NCI-H2171 treated with DMSO at 0.1 percent for 48 hours (cell line): ENCODE data around the gene IL4I1.

Experiments used
- DNase-seq: peaks from one replicate; lab custom pipeline; 2025; lab: John Stamatoyannopoulos, UW

The IL4I1 gene

DNA sequence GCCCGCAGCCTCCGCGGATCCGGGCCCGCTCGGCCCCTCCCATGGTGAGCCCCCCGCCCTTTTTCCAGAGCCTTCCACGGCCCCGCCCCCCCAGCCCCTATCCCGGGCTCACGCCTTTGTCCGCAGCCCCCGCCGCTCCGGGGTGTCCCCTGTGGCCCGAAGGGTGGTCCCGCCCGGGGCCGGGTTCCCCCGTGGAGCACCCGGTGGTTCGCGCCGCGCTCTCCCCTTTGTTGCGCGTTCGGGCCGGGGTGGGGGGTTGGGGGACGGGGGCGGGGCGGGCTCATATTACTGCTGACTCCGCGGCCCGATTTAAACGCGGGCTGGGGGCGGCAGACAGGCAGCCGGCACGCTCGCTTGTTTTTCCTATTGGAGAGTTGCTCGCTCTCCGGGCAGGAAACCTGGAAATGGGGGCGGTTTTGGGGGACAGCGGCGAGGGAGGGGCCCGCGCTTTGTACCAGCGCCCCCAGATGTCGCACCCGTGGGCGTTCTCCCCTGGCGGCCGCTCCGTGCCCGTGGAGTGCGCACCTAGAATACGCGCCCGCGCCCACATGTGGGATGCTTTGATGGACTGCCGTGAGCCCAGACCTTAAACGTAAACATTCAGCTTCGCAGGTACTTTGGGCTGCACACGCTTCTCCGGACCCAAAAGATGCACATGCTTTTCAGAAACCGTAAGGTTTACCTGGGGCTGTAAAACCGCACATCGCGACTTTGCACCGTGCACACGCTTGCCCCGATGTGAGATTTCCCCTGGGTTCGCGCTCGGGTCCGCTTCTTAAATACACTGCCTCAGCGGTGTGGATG lies 45.0 kb downstream of the IL4I1 start:
- peak; percentile 70 for DNase-seq

DNA sequence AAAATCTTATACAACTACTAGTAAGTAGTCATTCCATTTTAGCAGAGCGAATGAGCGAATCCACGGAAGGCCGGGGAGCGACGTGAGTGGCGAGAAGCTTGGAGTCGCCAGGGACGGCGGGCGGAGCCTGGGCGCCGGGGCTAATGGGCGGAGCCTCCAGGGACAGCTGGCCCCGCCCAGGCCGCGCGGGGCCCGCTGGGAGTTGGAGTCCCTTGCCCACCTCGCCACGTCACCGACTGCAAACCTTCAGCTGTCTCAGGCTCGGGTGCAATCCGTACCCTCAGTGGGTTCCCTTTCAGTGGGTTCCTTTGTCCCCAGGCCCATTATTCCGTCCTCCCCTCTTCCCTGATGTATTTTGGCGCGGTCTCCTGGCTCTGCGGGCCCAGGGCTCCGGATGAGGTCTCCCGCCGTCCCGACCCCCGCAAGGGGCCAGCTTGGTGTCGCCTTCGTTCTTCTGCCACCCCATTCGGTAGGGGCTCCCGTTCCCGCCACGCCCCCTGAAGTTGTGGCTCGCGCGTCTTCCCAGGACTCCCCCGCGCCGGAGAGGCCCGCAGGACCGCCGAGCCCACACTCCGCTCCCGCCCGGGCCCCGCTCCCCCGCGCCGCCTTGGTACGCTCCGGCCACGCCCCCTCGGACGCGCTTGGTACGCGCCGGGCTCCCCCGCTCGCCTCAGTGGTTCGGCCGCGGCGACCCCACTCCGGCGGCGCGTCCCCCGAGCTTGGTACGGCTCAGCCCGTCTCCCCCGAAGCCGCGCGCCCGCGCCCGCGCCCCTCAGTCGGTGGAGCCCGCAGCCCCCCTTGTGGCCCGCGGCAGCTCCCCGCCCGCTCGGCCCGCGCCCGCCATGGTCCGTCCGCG lies 46.0 kb downstream of the IL4I1 start, which contains the start of gene PTOV1:
TSS of gene PTOV1 (plus strand) at position 673 of the 856 bp plus-strand sequence.
- peak; percentile 97 for DNase-seq

DNA sequence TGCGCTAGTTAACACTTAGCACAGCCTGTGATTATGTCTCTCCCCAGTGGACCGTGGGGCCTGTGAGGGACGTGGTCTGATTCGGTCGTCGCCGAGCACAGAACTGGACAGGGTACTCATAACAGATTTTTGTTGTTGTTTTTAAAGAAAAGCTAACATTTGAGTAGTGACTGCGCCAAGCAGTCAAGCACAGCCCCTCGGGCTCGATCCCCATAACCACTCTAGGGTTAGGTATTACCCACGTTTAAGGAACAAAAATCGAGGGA lies 46.5 kb downstream of the IL4I1 start:
- no peak for DNase-seq

DNA sequence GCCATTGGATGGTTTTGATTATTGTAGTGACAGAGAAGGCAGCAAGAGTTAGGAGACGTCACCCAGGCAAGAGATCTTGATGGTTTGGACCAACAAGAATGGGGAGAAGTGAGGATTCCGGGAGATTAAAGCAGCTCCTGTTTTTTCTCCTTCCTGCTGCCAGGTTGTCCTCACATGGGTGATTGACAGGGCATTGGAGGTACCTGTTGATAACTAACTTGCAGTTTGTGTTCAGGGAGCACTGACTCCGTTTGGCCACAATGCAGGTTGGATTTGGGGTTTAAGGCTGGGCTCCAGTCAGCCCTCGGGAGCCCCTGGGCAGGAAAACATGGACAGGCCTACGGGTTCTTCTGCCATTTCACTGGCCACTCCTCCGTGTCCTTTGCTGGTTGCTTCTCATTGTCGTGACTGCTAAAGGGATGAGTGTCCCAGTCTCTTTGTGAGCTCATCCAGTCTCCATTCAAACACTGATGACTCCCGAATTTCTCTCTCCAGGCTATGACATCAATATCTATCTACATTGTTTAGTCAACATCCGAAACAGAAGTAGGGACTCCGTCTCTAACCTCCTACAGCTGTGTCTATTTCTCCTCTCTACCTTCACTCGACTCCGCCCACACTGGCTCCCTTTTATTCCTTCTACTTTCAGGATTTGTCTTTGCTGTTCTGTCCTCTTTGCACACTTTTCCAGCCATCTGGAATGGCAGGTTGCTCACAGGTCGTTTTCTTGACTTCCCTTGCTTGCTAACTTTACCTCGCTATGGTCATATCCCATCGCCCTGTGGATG lies 47.1 kb downstream of the IL4I1 start:
- DNase-seq = no peak

DNA sequence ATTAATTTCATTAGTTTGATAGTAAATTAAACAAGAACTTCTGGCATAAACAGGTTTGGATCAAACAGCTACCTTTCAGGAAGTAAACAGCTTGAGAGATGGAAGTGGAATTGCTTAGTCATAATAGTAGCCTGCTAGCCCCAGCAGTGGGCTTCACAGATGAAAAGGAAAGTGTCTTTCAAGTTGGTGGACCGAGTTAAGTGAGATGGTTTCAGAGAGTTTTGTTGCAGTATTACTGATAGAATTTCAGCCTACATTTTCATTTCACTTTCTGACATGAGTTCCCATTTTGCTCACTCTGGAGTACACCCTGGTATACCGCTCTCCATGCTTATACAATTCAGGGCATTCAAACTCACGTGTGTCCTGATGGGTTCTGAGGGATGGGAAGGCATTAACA lies 47.7 kb downstream of the IL4I1 start:
- no peak for DNase-seq

DNA sequence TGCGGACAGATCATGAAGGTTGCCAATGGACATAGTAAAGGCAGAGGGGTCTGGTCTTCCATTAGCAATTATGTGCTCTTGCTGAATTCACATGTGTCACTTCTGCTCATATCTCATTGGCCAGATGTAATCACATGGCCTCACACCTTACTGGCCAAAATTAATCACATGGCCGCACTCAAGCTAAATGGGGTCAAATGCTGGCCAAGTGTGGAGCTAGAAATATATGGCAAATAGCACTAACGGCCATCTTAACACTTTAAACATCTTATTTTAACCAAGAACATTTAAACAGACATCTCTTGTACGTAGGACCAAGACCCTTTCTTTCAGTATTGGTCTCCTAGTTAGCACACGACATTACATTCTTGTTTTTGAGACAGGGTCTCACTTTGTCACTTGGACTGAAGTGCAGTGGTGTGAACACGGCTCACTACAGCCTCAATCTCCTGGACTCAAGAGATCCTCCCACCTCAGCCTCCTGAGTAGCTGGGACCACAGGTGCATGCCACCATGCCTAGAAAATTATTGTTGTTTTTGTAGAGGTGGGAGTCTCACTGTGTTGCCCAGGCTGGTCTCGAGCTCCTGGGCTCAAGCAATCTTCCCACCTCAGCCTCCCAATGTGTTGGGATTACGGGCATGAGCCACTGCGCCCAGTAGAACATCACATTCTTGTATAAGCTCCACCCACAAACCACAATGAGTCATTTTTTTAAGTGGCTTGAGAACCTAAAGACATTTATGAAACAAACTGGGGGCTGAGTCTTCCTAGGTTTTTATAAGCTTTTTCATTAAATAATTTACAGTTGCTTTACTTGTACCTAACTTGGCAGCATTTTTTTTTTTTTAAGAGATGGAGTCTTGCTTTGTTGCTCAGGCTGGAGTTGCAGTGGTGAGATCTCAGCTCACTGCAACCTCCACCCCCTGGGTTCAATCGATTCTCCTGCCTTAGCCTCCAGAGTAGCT lies 48.7 kb downstream of the IL4I1 start:
- no peak for DNase-seq

DNA sequence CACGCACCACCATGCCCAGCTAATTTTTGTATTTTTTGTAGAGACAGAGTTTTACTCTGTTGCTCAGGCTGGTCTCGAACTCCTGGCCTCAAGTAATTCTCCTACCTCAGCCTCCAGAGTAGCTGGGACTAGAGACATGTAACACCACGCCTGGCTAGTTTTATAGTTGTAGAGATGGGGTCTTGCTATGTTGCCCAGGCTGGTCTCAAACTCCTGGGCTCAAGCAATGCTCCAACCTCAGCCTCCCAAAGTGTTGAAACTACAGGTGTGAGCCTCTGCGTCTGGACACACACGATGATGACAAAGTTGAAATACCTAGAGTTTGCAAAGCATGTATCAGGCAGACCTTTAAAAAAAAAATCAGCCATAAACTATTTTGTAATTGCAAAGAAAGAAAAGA lies 50.3 kb downstream of the IL4I1 start:
- DNase-seq = no peak

DNA sequence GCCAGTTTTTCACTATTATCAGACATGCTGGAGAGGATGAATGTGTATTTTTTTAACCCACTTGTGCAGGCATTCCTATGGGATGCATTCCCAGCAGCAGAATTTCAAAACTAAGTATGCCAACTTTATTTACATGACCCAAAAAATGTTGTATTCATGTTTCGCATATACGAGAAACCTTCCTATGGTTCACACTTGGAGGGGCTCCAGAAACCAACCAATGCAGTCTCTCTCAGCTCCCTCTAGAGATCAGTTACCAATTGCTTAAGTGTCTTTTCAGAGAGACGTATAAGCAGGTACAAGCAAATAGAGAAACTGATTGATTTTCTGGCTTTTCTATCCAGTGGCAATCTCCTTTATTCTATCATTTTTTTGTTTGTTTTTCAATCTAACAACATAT lies 51.3 kb downstream of the IL4I1 start:
- no peak for DNase-seq

DNA sequence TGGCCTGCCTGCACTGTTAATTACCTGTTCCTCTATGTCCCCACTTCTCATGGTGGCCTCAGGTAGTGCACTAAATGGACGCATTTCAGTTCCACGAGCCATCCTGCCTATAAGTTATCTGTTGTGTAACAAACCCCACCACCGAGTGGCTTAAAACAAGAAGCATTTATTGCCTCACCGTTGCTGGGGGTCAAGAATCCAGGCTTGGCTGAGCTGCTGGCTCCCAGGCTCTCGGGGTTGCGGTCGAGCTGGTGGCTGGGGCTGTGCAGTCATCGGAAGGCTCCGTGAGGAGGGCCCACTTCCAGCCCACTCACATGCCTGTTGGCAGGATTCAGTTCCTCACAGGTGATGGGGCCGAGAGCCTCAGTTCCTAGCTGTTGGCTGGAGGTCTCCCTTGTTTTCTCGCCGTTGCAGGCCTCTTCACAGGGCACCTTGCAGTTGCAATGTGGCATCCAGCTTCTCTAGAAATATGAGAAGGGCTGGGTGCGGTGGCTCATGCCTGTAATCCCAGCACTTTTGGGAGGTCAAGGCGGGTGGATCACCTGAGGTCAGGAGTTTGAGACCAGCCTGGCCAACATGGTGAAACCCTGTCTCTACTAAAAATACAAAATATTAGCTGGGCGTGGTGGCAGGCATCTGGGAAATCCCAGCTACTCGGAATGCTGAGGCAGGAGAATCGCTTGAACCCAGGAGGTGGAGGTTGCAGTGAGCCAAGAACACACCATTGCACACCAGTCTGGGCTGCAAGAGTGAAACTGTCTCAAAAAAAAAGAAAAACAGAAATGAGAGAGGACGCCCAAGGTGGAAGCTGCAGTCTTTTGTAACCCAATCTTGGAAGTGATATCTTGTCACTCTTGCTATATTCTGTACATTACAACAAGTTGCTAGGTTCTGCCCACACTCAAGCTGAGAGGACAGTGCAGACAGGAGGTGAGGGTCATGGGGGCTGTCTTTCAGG lies 52.3 kb downstream of the IL4I1 start:
- DNase-seq = no peak

DNA sequence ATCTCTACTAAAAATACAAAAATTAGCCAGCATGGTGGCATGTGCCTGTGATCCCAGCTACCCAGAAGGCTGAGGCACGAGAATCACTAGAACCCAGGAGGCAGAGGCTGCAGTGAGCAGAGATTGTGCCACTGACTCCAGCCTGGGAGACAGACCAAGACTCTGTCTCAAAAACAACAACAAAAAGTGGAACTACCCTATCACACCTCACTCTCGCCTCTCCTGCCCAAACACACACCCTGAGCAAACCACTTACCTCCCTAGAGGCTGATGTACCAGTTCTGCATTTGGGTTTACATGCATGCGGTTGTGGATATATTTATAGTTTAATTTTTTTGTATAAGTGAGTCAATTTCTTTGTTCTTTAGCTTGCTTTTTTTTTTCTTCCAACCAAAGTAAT lies 53.4 kb downstream of the IL4I1 start:
- no peak for DNase-seq

DNA sequence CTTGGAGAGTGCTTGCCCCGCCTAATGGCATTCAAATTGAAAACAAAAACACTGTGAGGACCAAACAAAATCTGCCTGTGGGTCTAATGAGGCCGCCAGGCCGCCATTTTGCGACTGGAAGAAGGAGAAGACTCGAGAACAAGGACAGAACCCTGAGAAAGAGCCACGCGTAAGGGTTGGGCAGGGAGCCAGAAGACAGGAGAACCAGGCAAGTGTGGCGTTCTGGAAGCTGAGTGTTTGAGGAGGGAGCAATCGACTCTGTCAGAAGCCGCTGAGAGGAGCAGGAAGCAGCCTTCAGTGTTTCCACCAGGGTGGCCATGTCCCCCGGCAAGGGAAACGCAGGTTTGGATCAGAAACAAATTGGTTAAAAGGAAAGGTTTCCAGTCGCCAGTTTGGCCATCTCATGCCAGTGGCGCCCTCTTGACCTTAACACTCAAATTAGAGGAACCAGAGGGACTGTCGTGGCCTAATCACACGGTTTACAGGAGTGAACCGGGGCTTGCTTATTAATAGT lies 55.9 kb downstream of the IL4I1 start:
- no peak for DNase-seq

DNA sequence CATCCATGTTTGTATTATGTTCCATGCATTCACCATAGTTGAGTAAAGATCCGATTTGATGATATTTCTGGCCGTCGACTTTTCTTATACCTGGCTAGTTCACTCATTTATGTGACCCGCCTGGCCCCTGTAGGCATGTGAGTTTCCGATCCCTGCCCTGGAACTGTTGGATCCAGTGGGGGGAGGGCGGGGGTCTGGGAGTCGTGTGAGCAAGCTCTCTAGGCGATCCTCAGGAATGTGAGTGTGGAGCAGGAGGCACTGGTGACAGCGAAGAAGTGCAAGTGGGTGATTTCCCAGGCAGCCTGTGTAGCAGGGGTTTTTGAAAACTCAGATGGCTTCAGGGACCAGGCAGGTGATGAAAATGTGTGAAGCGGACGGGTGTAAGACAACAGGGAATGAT lies 56.4 kb downstream of the IL4I1 start:
- DNase-seq = no peak

DNA sequence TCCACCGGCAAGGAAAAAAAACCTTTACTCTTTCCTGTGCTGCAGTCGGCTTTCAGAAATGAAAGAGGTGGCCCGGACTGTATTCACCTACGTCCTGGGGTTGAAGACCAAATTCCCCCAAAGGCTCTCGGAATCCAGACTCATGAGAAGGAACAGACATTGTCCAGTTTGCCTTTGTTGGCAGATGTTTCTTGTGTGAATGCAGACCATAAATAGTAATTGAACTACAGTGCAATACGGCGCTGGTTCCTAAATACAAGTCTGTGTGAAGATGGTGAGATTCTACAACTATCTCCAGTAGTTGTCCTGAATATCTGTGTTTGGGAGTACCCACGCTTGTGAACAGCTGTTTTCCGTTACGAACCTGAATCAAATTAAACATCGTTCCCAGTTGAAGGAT lies 57.0 kb downstream of the IL4I1 start:
- no peak for DNase-seq
